HAP-1 (cell line): ENCODE measurements around the gene ENAM.

ENCODE experiments used
- DNase-seq, 2 experiments: peaks; one replicate each; pipeline ENCODE4 v3.0.0-alpha.2; 2016 to 2020; ENCODE audit warnings: low spot score in 2 of 2
- H3K27me3 ChIP-seq: fragments of 250-450 bp; sonication (Bioruptor Pico); 2 replicates; pipeline ENCODE4 v1.5.1; 2020; ENCODE audit warnings: low read depth, mild to moderate bottlenecking, moderate library complexity
- H3K36me3 ChIP-seq: fragments of 250-450 bp; sonication (Bioruptor Pico); replicated peaks from 2 replicates; pipeline ENCODE4 v1.5.1; 2020; ENCODE audit warnings: mild to moderate bottlenecking
- H3K4me1 ChIP-seq: fragments of 250-450 bp; sonication (Bioruptor Pico); 2 replicates; pipeline ENCODE4 v1.5.1; 2020; ENCODE audit warnings: mild to moderate bottlenecking
- H3K4me3 ChIP-seq: fragments of 250-450 bp; sonication (Bioruptor Pico); 2 replicates; pipeline ENCODE4 v1.5.1; 2020; ENCODE audit warnings: mild to moderate bottlenecking, moderate library complexity
- H3K9me3 ChIP-seq: fragments of 250-450 bp; sonication (Bioruptor Pico); 2 replicates; pipeline ENCODE4 v1.5.1; 2020; ENCODE audit warnings: mild to moderate bottlenecking, moderate library complexity
- in situ Hi-C: fragments of 300-500 bp; cut with MboI; formaldehyde crosslinking; loops from 3 replicates; pipeline ENCODE4 v1.14.3; 2020; ENCODE audit warnings: low sequenced_read_pairs, inconsistent platforms, mixed read lengths

The ENAM gene

DNA sequence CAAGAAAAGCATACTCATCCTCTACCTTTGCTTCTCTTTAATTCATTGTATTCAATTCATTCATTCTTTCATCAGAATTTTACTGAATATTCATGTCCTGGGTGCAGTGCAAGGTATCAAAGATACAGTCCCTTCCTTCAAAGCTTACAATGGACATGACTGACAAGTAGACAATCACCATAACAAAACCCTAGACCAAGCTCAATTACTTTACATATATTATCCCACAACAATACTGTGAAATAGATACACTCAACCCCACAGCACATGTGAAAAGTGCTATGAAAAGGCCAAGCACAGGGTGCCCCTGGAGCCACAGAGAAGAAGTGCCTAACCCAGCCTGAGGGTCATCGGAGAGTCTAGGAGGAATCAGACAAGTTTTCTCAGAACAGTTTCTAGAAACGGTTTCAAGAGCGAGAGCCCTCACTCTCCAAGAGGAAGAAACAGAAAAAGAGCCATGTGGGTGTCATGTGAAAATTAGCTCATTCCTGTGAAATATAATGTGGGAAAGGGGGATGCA lies 21.1 kb upstream of the ENAM start:
- Histone ChIP-seq H3K9me3 (no peaks in the 10 kb centered on the region), H3K4me1 (no peaks in the 10 kb centered on the region), H3K36me3 (no peaks in the 10 kb centered on the region), H3K27me3 (peaks cover 26% of the 10 kb centered on the region), H3K4me3 (no peak overlapping the region)
- peak; percentile 51 to 77 for DNase-seq
- in situ Hi-C loops, result no loop called here

DNA sequence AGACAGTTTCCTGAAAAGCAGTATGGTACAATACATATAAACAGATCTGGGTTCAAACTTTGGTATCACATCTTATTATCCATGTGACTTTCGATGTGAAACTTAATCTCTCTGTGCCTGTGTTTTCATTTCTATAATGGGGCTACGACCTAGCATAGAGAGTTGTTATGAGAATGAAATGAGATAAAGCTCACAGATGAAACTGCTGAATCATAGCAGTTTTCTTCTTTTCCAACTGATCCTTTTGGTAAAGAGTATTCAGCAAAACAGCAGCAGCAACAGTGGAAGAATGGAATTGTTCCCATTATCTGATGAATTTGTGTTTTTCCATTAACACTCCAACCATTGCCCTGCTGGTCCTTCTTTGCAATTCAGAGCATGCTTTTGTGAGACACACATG lies 20.2 kb upstream of the ENAM start:
- Histone ChIP-seq H3K4me1 (no peaks in the 10 kb centered on the region), H3K36me3 (no peaks in the 10 kb centered on the region), H3K27me3 (peaks cover 31% of the 10 kb centered on the region), H3K9me3 (no peaks in the 10 kb centered on the region), H3K4me3 (no peak overlapping the region)
- no peak for DNase-seq
- in situ Hi-C loops, result no loop called here

DNA sequence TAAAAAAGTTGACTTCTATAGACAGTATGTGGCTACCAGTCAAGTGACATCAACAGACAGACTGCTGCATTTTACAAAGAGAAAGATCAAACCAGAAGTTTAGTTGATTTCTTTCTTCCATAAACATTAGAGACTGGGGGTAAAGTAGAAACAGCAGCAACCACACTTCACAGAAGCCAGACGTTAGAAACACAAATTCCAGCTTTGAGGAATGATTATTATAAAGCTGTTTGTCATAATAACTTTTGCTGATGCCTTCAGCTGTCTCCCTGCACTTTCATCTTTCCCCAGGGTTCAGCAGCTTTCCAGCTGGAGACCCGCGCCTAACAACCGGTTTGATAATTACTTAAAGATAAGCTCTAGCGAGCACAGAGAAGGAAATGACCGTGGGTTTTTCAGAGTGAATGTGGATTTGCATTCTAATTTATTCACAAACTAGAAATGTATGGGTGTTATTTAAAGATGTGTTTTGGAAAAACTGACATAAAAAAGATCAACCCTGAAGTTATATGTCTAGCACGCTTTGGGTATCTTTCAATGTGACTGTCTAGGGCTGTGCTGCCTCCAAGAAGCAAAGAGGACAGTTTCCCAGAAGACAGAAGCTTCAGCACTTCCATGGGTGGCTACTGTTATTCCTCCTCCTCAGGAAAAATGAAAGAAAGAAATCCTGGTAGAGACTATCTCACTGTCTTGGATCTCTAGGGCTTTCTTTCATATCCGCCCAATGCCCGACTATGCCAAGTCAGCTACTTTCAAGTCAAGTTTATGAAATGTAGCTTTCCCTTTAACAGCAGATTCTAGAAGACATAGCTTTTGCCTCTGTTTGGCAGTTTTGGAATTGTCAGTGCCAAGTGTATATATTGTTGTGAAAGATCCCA lies 15.0 kb upstream of the ENAM start:
- in situ Hi-C loops, result no loop called here
- DNase-seq, result no peak

DNA sequence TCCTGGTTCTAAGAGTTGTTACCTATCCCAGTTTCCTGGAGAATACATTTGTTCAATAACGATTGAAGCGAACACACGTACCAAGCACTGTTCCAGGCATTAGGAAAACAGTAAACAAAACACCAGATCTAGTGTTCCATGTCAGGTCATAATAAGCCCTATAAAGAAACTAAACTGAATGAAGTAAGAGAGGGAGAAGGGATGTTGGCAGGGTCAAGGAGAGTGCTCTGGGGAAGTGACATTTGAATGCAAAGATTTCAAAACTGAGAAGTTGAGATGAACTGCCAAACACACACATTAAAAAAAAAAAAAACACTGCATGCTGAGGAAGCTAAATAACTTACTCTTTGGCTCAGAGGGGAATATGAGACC lies 14.4 kb upstream of the ENAM start:
- DNase-seq, result no peak
- Histone ChIP-seq H3K27me3 (peaks cover 15% of the 10 kb centered on the region), H3K4me3 (no peak overlapping the region), H3K9me3 (no peaks in the 10 kb centered on the region), H3K36me3 (no peaks in the 10 kb centered on the region), H3K4me1 (no peaks in the 10 kb centered on the region)
- in situ Hi-C loops, result no loop called here

More for the DNA sequence above, 15.0 kb upstream of the ENAM start:
- H3K4me3 ChIP-seq, result no peak overlapping the region
- no peaks in the 10 kb centered on the region for H3K4me1 ChIP-seq
- no peaks in the 10 kb centered on the region for H3K36me3 ChIP-seq
- peaks cover 15% of the 10 kb centered on the region for H3K27me3 ChIP-seq
- no peaks in the 10 kb centered on the region for H3K9me3 ChIP-seq

DNA sequence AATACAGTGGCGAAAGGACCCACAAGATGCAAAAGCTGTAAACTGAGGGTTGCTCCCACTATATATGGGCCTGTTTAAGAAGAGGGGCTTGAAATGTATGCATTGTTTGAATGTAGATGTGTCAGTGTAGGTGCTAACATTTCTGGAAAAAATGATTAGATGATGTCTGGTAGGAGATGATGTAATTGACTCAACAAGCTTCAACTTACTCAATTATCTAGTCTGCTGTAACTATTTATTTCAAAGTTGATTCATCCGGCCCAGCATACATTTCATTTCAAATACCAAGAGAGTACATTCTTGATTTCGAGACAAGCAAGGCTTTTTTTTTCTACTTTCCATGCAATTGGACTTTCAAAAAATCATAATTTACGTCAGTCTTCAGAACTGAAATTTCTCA lies 9.3 kb upstream of the ENAM start:
- in situ Hi-C loops, result no loop called here
- Histone ChIP-seq H3K4me1 (no peaks in the 10 kb centered on the region), H3K36me3 (no peaks in the 10 kb centered on the region), H3K9me3 (no peaks in the 10 kb centered on the region), H3K4me3 (no peak overlapping the region), H3K27me3 (no peaks in the 10 kb centered on the region; the same call in 1 of the 2 replicates)
- no peak for DNase-seq

DNA sequence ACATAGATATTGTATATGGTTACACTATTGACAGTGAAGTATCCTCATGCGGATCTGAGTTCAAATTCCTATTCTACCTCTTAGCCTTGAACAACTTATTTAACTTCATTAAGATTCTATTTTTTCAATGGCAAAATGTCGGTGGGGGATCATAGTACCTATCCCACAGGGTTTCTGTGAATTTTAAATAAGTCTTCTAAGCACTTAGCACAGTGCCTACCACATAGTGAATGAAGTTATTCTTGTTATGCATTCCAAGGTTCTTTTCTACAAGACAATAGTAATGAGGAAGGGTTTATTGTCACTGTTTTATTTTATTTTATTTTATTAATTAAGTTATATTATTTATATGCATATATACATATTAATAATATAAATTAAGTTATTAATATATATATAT lies 8.8 kb upstream of the ENAM start:
- Histone ChIP-seq H3K4me1 (no peaks in the 10 kb centered on the region), H3K4me3 (no peak overlapping the region), H3K27me3 (no peaks in the 10 kb centered on the region; the same call in 1 of the 2 replicates), H3K9me3 (no peaks in the 10 kb centered on the region), H3K36me3 (no peaks in the 10 kb centered on the region)
- in situ Hi-C loops, result no loop called here
- DNase-seq, result no peak

DNA sequence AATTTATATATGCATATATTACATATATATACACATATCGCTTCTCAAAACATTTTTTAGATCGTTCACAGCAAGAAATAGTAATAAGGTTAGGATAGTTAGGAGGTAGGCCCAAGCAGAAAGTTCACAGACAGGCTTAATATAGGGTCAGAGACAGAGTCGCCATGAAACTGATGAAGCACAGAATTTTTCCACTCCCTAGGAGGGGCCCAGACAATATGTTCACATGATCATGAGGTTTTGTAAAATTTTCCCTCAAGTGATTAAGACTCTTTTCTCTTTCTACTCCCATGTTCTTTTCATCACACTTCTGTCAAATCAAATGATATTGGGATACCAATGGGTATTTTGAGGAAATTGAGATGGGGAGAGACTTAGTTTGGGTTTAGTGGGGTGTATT lies 5.2 kb upstream of the ENAM start:
- no peaks in the 10 kb centered on the region for H3K4me1 ChIP-seq
- no peaks in the 10 kb centered on the region for H3K9me3 ChIP-seq
- no peaks in the 10 kb centered on the region for H3K27me3 ChIP-seq
- in situ Hi-C loops, result no loop called here
- DNase-seq, result no peak
- H3K36me3 ChIP-seq, result no peaks in the 10 kb centered on the region
- H3K4me3 ChIP-seq, result no peak overlapping the region

DNA sequence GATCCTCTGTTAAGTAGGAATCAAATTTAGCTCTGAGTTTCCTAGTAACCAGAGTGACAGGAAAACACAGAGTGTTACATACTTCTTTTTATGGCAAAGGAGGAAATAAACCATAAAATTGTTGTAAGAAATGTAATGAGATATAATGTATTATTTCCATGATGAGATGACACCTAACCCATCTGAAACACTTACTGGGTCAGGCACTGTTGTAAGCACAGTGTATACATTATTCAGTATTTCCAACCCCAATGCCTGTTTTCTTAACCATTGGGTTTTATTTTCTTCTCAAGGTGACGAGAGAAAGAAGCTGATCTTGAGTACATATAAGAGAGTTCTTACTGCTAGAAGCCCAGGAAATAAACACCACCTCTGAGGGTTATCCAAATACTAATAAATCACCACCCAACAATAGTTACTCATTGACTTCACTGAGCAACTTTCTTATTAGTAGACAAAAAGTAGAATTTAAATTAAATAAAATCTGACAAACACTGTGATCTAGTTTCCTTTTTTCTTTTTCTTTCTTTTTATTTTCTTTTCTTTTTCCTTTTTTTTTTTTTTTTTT lies 4.2 kb upstream of the ENAM start:
- no peaks in the 10 kb centered on the region for H3K4me1 ChIP-seq
- no peak overlapping the region for H3K4me3 ChIP-seq
- DNase-seq, result no peak
- no peaks in the 10 kb centered on the region for H3K36me3 ChIP-seq
- in situ Hi-C loops, result no loop called here
- H3K27me3 ChIP-seq, result no peaks in the 10 kb centered on the region
- H3K9me3 ChIP-seq, result no peaks in the 10 kb centered on the region

DNA sequence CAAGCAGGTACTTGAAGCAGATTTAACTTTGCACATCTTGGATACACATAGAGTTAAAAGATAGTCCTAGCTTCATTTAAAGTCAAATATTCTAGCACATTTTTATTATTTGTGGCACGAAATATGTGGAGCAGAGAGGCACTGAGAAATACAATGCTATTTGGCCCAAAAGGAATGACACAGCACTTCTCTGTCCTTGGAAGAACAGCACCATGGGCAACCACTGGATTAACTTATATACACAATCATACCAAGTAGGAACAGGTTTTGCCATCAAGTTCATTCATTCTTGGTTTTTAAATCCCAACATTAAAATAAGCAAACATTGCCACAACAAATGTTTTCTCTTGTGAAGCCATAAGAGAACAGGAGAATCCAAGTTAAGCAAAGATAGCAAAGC lies 924 bp upstream of the ENAM start:
- no peaks in the 10 kb centered on the region for H3K36me3 ChIP-seq
- DNase-seq, result no peak
- in situ Hi-C loops, result no loop called here

DNA sequence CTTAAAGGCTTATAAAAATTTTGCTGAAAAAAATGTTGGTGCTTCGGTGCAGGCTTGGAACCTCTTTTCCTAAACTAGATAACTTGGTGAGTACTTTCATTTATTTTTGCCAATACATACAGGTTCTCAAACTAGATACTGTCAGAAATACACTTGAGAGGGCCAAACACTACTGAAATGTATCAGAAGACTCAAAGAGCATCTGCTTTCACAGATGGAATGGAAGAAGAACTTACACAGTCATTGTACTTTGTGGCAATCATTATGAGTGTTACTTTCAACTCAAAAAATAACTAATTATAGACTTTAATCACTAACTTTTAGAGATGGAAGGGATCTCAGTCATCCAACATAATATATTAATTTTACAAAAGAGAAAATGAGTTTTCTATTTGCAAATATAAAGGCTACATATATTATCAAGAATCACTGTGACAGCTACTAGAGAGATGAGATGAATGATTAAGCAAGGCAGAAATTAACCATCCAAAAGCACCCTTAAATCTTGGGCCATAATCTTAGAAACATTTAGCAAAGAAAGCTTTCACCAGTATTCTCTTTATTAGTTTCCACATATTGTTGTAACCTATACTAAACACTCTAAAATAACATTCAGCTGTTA lies 1.0 kb downstream of the ENAM start:
- Histone ChIP-seq H3K36me3 (no peaks in the 10 kb centered on the region), H3K9me3 (no peaks in the 10 kb centered on the region), H3K4me3 (no peak overlapping the region), H3K27me3 (no peaks in the 10 kb centered on the region), H3K4me1 (no peaks in the 10 kb centered on the region)
- DNase-seq, result no peak
- in situ Hi-C loops, result no loop called here

More for the DNA sequence above, 924 bp upstream of the ENAM start:
- H3K27me3 ChIP-seq, result no peaks in the 10 kb centered on the region
- no peaks in the 10 kb centered on the region for H3K9me3 ChIP-seq
- H3K4me1 ChIP-seq, result no peaks in the 10 kb centered on the region
- H3K4me3 ChIP-seq, result no peak overlapping the region

DNA sequence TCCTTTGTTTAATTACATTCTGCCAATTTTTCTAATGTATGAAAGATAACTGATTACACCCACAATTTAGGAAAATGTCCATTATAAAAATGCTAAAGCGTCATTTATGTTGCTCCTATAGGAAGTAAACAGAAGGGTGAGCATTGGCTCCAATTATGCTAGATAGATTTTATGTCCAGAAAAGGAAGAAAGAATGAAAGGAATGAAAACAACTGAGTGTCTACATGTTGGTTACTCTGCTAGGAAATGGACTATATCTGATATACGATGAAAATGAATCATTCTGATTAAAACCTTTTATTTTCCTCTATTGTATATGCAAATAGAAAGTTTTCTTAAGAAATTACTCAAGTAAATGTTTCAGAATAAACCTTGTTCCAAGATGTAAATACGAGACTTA lies 1.6 kb downstream of the ENAM start:
- in situ Hi-C loops, result no loop called here
- DNase-seq, result no peak

DNA sequence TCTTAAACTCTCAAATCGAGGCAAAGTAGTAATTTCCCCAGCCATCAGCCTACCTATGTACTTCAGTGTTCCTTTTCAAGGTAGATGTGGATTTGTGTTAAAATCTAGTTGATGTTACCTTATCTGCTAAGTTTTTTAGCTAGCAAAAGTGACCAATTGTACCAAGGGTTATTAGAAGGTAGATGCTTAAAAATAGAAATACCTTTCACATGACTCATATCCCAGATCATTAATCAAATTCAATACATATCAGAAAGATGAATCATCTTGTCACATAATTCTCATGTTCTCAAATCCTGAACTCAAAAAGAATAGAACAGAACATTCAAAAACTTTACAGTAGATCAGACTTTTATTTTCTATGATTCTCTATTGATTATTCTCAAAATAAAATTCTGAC lies 3.5 kb downstream of the ENAM start:
- in situ Hi-C loops, result no loop called here
- no peak for DNase-seq
- H3K4me1 ChIP-seq, result no peaks in the 10 kb centered on the region
- H3K36me3 ChIP-seq, result no peaks in the 10 kb centered on the region
- H3K27me3 ChIP-seq, result no peaks in the 10 kb centered on the region
- no peaks in the 10 kb centered on the region for H3K9me3 ChIP-seq
- no peak overlapping the region for H3K4me3 ChIP-seq

More for the DNA sequence above, 1.6 kb downstream of the ENAM start:
- no peaks in the 10 kb centered on the region for H3K4me1 ChIP-seq
- no peaks in the 10 kb centered on the region for H3K27me3 ChIP-seq
- no peaks in the 10 kb centered on the region for H3K9me3 ChIP-seq
- no peak overlapping the region for H3K4me3 ChIP-seq
- H3K36me3 ChIP-seq, result no peaks in the 10 kb centered on the region

DNA sequence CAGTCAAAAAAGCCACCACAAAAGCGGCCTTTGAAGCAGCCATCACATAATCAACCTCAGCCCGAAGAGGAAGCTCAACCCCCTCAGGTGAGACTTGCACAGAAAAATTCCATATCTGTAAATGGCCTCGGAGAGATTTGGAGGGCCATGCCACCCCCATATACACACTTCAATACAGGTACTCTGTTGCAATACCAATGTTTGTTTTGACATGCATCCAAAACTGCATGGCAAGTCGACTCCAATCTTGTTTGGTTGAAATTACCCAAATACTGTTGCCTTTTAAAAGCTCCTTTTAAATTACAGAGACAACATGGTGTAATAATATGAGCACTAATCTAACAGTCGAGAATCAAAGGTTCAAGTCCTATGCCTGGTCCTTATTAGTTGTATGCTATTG lies 5.9 kb downstream of the ENAM start:
- H3K27me3 ChIP-seq, result no peaks in the 10 kb centered on the region
- H3K9me3 ChIP-seq, result no peaks in the 10 kb centered on the region
- H3K36me3 ChIP-seq, result no peaks in the 10 kb centered on the region
- no peak for DNase-seq
- H3K4me1 ChIP-seq, result no peaks in the 10 kb centered on the region
- no peak overlapping the region for H3K4me3 ChIP-seq
- in situ Hi-C loops, result no loop called here

DNA sequence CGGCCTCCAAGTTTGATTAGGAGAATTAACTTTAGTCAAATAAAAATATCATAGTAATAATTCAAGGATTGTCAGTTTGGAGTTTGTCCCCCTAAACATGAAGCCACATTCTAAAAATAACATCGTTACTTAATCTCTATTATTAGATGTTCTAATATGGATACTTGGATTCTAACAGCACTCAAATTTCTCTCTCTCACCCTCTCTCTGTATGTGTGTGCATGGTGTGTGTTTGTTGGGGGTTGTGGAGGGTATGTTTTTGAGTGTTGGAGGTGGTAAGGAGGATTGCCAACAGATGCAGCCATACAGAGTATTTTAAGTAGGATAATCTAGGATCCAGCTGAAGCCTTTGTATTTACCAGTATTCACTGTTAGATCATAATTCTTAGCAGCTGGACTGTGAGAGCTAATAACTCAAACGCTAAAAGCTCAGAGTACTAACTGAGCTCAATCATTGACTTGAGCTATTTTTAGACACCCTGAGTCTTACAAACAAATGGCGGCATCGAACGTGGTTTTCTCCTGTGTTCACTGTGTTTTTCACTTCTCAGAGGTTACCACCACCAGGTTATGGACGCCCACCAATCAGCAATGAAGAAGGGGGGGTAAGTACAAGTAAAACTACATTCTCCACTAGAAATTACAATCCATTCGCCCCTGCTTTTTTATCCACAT lies 8.8 kb downstream of the ENAM start:
- Histone ChIP-seq H3K4me3 (no peak overlapping the region), H3K9me3 (no peaks in the 10 kb centered on the region), H3K36me3 (no peaks in the 10 kb centered on the region), H3K4me1 (no peaks in the 10 kb centered on the region; the same call in 1 of the 2 replicates), H3K27me3 (no peaks in the 10 kb centered on the region)
- in situ Hi-C loops, result no loop called here
- no peak for DNase-seq
